Hematopoietic multipotent progenitor cell treated with erythropoietin and hydrocortisone succinate and interleukin-3 and kit ligand, for 4 days (in vitro differentiated cells): ENCODE measurements around the gene PDPN.
A peak's percentile ranks its signal among the peaks of the same experiment; 100 is the strongest.

Source experiments
- DNase-seq: peaks from one replicate; pipeline ENCODE4 v3.0.0-alpha.2; 2015

PDPN gene

DNA sequence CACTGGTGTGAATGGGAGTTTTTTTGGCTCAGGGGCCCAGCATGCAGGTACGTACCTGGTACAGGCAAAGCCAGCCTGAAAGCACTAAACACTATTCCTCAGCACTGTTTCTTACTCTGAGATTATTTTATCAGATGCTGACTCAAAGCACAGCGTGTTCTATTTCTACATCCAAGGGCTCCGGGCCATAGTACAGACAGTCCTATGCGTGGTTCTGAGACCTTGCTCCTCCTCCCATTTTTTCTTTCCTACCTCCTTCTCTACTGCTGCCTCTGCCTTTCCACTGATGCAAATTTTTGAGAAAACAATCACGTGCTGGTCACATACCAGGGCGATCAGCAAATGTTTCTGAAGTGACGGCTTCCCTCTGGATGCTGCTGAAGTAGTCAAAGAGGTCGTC, 36.3 kb downstream of the PDPN start:
- no peak for DNase-seq

DNA sequence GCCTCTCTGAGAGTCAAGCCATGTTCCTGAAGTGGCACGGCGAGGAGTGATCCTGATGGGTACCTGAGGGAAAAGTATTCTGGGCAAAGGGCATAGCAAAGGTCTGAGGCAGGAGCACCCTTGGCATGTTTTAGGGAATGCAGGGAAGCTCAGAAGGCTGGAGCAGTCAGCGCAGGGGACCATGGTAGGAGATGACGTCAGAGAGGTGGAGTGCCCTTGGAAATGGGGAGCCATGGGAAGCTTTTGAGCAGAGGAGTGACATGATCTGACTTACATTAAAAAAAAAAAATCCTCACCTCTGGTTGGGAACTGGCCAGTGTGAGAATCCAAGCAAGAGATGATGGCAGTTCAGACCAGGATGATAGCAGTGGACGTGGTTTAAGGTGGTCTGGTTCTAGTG, 37.2 kb downstream of the PDPN start:
- no peak for DNase-seq

DNA sequence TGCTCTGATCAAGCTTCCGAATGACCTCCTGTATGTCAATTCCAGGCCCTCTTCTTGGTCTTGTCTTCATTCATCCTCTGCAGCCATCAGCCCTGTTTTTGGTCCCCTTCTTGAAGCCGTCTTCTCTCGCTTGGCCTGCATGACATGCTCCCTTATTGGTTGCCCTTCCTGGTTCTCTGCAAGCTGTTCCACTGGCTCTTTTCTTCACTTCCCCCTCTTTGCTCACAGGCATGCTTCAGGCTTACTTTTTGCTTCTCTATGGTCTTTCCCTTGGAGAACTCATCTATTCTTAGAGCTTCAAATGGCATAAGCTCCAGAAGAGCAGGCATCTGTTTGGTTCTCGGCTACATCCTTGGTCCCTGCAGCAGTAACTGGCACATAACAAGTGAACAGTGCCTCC, 38.8 kb downstream of the PDPN start:
- DNase-seq, result no peak

DNA sequence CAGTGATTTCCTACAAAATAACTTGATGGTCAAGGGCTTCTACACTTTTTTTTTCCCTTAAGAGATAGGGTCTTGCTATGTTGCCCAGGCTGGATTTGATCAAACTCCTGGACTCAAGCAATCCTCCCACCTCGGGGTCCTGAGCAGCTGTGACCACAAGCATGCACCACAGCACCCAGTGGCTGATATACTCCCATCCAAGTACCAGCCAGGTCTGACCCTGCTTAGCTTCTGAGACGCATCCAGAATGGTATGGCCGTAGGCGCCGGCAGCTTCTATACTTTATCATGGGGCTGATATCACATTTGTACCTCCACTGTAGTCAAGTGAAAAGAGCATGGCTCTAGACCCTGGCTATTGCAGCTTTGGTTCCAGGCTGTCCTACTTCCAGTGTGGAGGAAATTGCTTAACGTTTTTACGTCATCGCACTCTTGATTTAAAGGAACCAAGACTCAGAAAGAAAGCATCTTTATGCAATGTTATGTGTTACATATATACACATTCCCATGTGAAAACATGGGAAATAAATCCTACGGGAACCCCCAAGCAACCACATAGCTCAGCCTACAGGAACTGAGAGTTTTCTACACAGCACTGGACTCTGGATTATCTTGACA, 39.5 kb downstream of the PDPN start:
- peak; percentile 12 for DNase-seq

DNA sequence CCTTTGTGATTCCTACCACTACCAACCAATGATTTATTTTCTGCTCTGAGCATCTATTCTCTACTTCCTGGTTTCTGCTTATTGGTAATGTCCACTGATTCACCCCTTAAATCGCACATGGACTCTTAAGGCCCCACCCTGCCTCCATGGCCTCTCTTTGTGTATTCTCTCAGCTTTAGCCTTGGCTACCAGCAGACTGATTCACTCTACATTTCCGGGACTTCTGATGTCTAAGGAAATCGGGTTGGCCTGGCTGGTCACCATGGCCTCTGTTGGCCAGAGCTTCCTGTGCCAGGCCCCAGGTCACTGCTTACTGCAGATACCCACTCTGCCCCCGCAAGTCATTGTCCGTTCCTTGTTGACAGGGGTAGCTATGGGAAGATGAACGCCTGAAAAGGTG, 40.9 kb downstream of the PDPN start:
- no peak for DNase-seq

DNA sequence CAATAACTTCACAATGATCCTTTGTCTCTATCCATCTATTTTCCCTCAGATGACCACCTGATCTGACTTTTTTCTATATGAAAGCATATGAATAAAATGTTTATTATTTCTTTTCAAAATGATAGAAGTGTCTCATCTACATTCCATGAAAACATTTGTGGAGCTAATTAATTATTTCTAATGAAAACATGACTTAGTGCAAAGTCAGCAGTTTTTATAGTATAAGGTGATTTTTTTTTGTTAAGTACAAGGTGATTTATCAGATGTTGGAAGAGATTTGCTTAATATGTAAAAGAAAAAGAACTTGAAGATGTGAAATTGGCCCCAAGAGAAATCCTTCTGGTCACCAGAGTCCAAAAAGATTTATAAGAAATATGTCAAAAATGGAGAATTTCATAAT, 43.5 kb downstream of the PDPN start:
- DNase-seq, result no peak

DNA sequence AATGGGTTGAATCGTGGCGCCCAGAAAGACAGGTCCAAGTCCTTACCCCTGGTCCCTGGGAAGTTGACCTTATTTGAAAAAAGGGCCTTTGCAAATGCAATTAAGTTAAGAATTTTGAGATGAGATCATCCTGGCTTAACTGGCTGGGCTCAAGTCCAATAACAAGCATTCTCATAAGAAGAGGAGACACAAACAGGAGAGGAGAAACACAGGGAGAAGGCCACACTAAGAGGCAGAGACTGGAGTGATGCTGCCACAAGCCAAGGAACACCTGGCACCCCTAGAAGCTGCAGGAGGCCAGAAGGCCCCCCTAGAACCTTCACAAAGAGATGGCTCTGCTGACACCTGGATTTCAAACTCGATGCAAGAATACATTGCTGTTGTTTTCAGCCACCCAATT, 44.6 kb downstream of the PDPN start:
- no peak for DNase-seq

DNA sequence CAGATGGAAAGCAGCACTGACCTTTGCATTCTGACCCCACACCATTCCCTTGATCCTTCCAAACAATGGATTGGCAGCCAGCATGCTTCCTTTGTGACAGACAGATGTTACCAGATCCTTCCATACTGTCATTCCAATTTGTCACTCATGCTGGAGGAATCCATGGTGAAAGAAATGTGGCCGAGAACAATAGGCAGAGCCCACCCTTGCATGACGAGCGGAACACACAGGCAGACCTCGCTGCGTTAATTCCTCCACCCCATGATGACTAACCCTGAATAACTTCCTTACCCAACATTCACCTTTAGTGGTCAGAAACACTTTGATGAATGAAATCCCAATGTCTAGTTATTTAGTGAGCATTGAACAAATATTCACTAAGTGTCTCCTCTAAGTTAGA, 45.1 kb downstream of the PDPN start:
- no peak for DNase-seq

DNA sequence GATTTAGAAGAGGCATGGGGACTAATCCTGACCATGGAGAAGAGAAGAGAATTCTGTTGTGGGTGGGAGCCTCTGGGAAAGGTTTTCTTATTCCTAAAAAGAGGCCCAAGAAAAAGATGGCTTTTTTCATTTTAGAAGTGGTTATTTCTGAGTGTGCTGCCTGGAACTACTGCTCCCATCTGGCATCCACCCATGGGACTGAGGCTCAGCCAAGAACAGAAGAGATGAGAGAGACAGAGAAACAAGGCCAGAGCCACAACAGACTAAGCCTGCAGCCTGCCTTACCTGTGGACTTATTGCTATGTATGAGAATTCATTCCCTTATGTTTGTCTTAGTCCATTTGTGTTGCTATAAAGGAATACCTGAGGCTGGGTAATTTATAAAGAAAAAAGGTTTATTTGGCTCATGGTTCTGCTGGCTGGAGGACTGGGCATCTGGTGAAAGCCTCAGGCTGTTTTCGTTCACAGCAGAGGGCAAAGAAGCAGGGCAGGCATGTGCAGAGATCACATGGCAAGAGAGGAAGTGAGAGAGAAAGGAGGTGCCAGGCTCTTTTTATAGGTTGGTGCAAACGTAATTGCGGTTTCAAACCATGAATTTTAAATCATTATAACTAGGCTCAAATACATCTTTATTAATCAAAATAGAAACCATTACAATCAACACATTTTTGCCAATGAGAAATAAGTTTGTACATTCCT, 58.8 kb downstream of the PDPN start:
- DNase-seq, result no peak

DNA sequence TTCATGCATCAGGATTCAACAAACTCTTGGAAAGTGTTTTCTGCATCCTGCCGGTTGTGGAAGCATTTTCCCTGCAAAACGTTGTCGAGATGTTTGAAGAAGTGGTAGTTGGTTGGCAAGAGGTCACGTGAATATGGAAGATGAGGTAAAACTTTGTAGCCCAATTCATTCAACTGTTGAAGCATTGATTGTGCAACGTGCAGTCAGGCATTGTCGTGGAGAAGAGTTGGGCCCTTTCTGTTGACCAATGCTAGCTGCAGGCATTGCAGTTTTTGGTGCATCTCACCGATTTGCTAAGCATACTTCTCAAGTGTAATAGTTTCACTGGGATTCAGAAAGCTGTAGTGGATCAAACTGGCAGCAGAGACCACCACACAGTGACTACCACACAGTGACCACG, 59.4 kb downstream of the PDPN start:
- no peak for DNase-seq

DNA sequence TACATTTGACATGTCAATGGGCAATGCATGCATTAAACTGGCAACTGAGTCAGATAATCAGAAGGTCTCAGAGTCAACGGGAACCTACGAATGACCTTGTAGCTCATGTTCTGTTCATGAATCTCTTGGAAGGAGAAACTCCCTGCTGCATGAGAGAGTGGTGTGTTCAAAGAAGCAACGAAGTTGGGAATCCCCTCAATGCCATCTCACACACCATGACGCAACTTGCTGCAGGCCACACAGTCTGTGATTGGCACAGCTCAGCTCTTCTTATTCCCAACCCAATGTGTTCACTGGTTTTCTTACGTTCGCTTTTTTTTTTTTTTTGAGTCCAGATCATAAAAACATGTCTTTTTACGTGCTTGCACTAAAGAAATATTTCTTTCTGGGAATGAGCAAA, 62.9 kb downstream of the PDPN start:
- no peak for DNase-seq

DNA sequence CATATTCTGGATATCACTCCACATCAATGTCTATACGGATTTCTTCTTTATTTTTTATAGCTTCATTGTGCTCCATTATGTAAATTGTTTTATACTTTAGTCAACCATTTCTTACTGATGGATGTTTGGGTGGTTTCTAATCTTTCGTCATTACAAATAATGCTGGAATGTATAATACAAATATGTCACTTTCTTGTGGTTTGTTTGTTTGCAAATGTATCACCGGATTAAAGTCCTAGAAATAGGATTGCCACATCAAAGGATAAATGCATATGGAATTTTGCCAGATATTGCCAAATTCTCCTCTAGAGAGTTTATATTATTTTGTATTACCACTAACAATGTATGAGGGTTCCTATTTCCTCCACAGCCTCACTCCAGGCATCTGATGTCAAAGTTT, 67.6 kb downstream of the PDPN start:
- no peak for DNase-seq

DNA sequence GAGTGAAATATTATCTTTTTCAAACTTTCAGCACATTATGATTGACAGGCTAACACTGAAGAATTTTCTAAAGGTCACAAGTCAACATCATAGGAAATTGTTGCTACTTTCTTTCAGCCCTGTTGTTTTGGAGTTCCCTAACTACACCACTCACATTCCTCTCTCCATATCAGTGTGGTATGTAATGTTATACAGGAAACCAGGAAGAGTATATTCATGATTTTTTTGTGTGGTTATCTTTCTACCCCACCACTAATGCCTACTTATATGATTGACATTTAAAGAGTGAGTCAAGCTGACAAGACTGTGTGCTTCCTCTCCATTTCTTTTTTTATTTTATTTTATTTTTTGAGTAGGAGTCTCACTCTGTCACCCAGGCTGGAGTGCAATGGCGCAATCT, 68.6 kb downstream of the PDPN start:
- DNase-seq, result no peak

DNA sequence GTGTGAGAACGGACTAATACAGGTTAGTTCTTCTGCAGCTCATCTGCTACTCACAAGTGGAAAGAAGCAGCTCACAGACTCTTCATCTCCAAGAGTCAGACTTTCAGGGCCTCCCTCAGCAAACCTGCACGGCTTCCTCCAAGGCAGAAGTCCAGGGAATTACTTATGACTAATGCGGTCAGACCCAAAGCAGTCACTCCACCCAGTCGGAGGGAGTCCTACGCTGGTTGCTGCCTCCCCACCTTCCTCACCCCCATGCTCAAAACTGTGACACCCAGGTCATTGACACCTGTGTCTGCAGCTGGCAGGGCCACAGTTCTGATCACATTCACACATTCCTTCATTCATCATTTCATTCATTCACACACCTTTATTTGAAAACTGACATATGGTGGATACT, 77.9 kb downstream of the PDPN start:
- DNase-seq, result no peak

DNA sequence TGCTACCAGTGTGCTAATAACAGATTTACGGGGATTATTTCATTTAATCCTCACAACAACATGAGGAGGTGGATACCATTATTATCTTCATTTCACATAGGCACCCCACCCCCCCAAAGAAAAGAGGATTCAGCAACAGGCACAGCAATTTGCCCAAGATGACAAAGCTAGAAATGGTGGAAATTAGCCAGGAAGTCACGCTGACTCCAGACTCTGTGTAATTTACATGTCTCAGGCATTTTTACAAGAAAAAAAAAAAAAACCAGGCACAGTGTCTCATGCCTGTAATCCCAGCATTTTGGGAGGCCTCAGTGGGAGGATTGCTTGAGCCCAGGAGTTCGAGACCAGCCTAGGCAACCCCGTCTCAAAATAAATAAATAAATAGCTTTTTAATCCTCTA, 78.9 kb downstream of the PDPN start:
- DNase-seq, result peak; percentile 45

DNA sequence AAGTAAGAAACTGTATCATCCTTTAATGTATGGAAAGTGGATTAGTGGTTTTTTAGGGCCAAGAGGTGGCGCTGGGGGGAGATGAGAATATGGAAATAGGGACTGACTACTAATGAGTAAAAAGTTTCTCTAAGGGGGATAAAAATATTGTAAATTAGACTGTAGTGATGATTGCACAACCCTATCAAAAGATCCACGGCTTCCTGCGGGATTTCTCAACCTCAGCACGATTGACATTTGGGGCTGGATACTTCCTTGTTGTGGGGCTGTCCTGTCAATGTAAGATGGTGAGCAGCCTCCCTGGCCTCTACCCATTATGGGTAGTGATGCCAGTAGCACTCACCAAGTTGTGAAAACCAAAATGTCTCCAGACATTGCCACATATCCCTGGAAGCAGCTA, 80.3 kb downstream of the PDPN start:
- peak; percentile 44 for DNase-seq

DNA sequence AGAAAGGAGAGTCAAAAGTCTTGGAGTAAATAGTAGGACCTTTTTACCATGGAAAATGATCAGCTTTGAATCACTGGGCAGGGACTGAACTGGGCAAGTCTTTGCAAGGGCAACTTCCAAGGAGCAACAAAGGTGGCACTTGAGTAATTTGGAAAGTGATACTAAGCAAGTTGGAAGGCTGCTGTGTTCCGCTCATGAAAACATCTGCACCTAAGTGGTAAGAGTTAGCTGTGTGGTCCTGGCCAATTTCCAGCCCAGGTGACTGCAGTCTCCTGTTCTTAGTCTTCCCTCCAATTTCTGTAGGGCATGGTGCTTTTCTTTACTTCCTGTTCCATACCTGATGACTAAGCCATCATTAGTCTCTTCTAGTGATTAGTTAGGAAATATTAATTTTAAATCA, 80.8 kb downstream of the PDPN start:
- no peak for DNase-seq

DNA sequence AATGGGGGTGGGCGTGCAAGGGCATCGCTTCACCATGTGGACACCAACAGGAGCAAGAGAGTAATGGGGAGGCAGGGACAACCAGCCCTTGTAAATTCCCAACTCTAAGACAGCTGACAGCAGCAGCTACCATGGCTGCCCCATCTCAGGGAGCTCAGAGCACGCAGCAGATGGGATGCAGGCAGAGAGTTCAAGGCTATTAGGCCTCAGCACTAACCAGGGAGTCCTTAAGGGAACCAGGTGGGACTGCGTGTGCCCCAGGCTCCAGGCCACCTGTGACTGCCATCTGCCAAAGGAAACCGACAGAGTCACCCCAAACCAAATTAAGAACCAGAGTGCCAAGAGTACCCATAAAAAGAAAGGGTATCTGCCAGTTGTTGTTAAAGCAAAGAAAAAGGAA, 82.7 kb downstream of the PDPN start:
- no peak for DNase-seq
